ENCODE measurements around the gene RPH3AL. TPM values are rescaled to one million over a fixed set of nuclear protein-coding genes. Genes with fewer than 3 reads are reported as not detected.
"Not testable (repeated sequence)": the region's sequence is repeated elsewhere in the genome, so short reads cannot be mapped to it uniquely, and the experiment has no call there.

RPH3AL gene
- total RNA-seq, 2 donors from 2014 or later = 11.7 to 17.8 TPM

DNA sequence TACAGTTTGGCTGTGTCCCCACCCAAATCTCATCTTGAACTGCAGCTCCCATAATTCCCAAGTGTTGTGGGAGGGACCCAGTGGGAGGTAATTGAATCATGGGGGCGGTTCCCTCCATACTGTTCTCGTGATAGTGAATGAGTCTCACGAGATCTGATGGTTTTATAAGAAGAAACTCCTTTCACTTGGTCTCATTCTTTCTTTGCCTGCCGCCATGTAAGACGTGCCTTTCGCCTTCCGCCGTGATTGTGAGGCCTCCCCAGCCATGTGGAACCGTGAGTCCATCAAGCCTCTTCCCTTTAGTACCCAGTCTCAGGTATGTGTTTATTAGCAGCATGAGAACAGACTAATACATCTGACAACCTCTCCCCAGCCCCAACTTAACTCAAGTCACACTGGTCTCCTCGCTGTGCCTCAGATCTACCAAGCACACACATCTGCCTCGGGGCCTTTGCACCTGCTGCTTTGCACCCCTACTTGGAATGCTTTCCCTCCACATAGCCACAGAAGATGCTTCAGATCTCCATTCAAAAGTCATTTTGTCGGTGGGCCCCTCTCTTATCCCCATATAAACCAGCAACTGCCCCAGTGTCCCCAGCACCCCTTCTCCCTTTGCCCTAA, 74.4 kb downstream of the RPH3AL start:
- Histone ChIP-seq H3K9me3 (no peaks in the 10 kb centered on the region), H3K27me3 (replicated peaks; ENCODE audit: insufficient read depth) (no peaks in the 10 kb centered on the region), H3K4me1 (replicated peaks) (no peaks in the 10 kb centered on the region), H3K27ac (no peak overlapping the region), H3K4me3 (no peak overlapping the region), H3K36me3 (no peaks in the 10 kb centered on the region)
- TF ChIP-seq CTCF (IDR thresholded peaks at IDR 0.05) = no peak
- TF ChIP-seq POLR2AphosphoS5 (IDR thresholded peaks at IDR 0.05) = no peak
- no peak for TF ChIP-seq POLR2A (IDR thresholded peaks at IDR 0.05)
- WGBS = 84% methylated on average over 12 of the region's 12 CpGs
- intact Hi-C loops (cut with DNase I) = no loop called here
- DNase-seq (ENCODE audit: low spot score) = no peak

DNA sequence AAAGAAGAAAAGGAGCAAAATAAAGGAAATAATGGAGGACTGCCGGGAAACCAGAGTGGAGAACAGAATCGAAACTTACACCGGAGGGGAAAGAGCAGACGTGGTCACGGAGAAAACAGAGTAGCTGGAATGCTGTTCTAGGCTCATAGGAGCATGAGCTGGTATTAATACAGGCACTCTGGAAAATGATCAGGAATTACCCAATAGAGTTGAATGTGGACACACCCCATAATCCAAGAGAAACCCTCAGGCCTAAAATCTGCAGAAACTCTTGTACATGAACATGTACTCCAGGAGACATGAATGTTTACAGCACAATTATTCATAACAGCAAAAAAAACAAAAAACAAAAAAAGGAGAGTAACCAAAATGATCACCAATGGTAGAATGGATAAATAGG, 77.7 kb downstream of the RPH3AL start:
- no peaks in the 10 kb centered on the region for H3K4me1 ChIP-seq (replicated peaks)
- intact Hi-C loops (cut with DNase I) = no loop called here
- TF ChIP-seq POLR2AphosphoS5 (IDR thresholded peaks at IDR 0.05) (no peak), POLR2A (IDR thresholded peaks at IDR 0.05) (no peak)
- no peak overlapping the region for H3K27ac ChIP-seq
- H3K4me3 ChIP-seq = no peak overlapping the region
- no peak for DNase-seq (ENCODE audit: low spot score)
- no peaks in the 10 kb centered on the region for H3K9me3 ChIP-seq
- no peaks in the 10 kb centered on the region for H3K27me3 ChIP-seq (replicated peaks; ENCODE audit: insufficient read depth)
- WGBS = 94% methylated on average over 5 of the region's 5 CpGs
- no peaks in the 10 kb centered on the region for H3K36me3 ChIP-seq

DNA sequence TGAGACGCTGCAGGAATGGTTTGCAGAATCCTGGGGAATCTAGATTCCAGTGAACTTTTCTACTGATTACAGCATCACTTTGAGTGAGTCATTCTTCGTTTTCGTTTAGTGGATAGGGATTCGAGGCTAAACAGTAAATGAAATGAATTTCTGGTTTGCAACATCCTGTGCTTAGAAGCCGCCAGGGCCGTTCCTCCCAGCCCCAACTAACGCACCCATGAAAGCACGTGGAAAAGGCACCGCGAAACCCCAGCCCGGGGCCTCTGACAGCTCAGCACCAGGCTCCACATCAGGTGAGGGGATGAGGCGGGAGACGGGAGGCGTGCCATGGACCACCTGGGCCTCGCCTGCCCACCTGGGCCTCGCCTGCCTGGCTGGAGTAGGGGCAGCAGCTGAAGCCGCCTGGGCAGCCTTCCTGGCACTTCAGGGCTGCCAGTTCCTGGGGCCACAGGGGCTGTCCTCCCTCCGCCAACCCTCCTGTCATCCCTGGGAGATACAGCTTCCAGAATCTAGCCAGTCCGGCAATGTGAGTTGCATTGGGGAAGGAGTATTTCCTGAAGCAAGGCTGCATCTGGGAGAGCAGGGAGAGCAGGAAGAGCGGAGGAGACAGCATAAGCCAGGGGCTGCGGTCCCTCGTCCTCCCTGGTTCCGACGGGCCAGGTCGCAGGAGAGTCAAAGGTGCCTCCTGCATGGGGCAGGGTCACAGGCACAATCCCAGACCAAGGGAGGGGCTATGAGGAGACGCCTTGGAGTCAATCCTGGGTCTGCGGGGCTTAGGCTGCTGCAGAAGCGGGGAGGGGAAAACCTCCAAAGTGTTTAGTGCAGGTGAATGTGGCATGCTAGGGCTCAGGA, 78.4 kb downstream of the RPH3AL start:
- WGBS = 89% methylated on average over 28 of the region's 28 CpGs

GRCh38 chr17:272856-273255, 79.8 kb downstream of the RPH3AL start:
- H3K4me1 ChIP-seq (replicated peaks); H3K27ac ChIP-seq; H3K27me3 ChIP-seq (replicated peaks; ENCODE audit: insufficient read depth); DNase-seq (ENCODE audit: low spot score); H3K4me3 ChIP-seq; intact Hi-C loops (cut with DNase I); H3K36me3 ChIP-seq; H3K9me3 ChIP-seq: not testable (repeated sequence)
- 86% methylated on average over 10 of the region's 26 CpGs for WGBS

More for the DNA sequence above, 78.4 kb downstream of the RPH3AL start:
- intact Hi-C loops (cut with DNase I) = no loop called here
- H3K4me1 ChIP-seq (replicated peaks) = no peaks in the 10 kb centered on the region
- no peaks in the 10 kb centered on the region for H3K9me3 ChIP-seq
- no peak overlapping the region for H3K4me3 ChIP-seq
- no peaks in the 10 kb centered on the region for H3K27me3 ChIP-seq (replicated peaks; ENCODE audit: insufficient read depth)
- no peak overlapping the region for H3K27ac ChIP-seq
- no peaks in the 10 kb centered on the region for H3K36me3 ChIP-seq
- no peak for DNase-seq (ENCODE audit: low spot score)
- no peak for TF ChIP-seq CTCF (IDR thresholded peaks at IDR 0.05)
- TF ChIP-seq POLR2AphosphoS5 (IDR thresholded peaks at IDR 0.05) = no peak
- no peak for TF ChIP-seq POLR2A (IDR thresholded peaks at IDR 0.05)

- DNase-seq (ENCODE audit: low spot score); H3K4me1 ChIP-seq (replicated peaks); H3K9me3 ChIP-seq: not testable (repeated sequence)
Measured at GRCh38 chr17:271928-272623, 80.5 kb downstream of the RPH3AL start.

More at GRCh38 chr17:271928-272623, 80.5 kb downstream of the RPH3AL start:
- H3K4me3 ChIP-seq; intact Hi-C loops (cut with DNase I); H3K27me3 ChIP-seq (replicated peaks; ENCODE audit: insufficient read depth); H3K27ac ChIP-seq; H3K36me3 ChIP-seq: not testable (repeated sequence)
- 81% methylated on average over 4 of the region's 4 CpGs for WGBS

Data from prostate gland (tissue), 2 donors.